AG09309 (cell line): ENCODE measurements around the gene PICK1.
A peak's percentile ranks its signal among the peaks of the same experiment; 100 is the strongest.
"Not testable (repeated sequence)": the region's sequence is repeated elsewhere in the genome, so short reads cannot be mapped to it uniquely, and the experiment has no call there.

Experiments used
- DNase-seq: peaks from one replicate; pipeline ENCODE4 v3.0.0-alpha.2; 2010; ENCODE audit warnings: low read depth
- H3K4me3 ChIP-seq: 2 replicates; pipeline ENCODE4 v1.5.1; 2011; ENCODE audit warnings: mild to moderate bottlenecking, low read depth, low read length, moderate library complexity; ENCODE audit not compliant: control insufficient read depth
- TF ChIP-seq, protein P1 (sequence below): IDR thresholded peaks from 2 replicates; pipeline ENCODE4 v1.5.1; 2011; ENCODE audit warnings: mild to moderate bottlenecking, low read depth, low read length, inconsistent platforms; ENCODE audit not compliant: insufficient read depth, control insufficient read depth; ENCODE audit errors: missing control alignments

Gene PICK1

DNA sequence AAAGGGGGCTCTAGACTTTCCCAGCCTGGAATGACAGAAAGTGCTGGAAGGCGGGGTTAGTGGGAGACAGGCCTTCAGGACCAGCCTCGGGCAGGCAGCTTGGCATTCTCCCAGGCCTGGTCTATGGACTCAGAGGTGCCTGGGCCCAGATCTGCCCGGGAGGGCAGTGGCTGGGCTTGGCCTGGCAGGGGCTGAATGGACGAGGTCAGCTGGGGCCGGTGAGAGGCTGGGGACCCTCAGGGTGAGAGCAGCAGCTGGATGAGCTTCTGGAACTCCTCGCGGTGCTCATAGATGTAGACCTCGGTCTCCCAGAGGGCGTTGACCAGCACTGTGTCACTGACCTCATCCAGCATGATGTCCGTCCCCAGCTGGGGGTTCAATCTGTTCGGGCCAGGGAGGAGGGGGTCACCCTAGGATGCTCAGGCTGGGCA lies 54.7 kb downstream of the PICK1 start:
- TF ChIP-seq, protein P1, sequence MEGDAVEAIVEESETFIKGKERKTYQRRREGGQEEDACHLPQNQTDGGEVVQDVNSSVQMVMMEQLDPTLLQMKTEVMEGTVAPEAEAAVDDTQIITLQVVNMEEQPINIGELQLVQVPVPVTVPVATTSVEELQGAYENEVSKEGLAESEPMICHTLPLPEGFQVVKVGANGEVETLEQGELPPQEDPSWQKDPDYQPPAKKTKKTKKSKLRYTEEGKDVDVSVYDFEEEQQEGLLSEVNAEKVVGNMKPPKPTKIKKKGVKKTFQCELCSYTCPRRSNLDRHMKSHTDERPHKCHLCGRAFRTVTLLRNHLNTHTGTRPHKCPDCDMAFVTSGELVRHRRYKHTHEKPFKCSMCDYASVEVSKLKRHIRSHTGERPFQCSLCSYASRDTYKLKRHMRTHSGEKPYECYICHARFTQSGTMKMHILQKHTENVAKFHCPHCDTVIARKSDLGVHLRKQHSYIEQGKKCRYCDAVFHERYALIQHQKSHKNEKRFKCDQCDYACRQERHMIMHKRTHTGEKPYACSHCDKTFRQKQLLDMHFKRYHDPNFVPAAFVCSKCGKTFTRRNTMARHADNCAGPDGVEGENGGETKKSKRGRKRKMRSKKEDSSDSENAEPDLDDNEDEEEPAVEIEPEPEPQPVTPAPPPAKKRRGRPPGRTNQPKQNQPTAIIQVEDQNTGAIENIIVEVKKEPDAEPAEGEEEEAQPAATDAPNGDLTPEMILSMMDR, result no peak
- no peak for DNase-seq
- no peak overlapping the region for H3K4me3 ChIP-seq

DNA sequence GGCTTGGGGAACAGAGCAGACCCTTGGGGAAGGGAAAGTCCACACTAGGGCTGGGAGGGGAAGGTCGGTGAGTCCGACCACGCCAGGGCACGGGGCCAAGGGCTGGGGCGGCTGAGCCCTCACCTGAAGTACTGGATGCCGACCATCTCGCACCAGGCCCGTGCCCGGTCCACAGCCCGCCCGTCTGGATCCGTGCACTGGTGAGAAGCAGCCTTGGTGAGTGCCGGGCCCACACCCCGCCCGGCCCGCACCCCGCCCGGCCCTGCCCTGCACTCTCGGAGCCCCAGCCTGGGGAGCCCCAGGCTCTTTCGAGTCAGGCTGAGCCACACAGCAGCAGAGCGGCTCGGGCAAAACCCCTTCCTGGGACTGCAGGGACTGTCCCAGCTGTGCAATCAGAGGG lies 55.2 kb downstream of the PICK1 start:
- DNase-seq, result no peak
- no peak overlapping the region for H3K4me3 ChIP-seq
- TF ChIP-seq, protein P1, result no peak

DNA sequence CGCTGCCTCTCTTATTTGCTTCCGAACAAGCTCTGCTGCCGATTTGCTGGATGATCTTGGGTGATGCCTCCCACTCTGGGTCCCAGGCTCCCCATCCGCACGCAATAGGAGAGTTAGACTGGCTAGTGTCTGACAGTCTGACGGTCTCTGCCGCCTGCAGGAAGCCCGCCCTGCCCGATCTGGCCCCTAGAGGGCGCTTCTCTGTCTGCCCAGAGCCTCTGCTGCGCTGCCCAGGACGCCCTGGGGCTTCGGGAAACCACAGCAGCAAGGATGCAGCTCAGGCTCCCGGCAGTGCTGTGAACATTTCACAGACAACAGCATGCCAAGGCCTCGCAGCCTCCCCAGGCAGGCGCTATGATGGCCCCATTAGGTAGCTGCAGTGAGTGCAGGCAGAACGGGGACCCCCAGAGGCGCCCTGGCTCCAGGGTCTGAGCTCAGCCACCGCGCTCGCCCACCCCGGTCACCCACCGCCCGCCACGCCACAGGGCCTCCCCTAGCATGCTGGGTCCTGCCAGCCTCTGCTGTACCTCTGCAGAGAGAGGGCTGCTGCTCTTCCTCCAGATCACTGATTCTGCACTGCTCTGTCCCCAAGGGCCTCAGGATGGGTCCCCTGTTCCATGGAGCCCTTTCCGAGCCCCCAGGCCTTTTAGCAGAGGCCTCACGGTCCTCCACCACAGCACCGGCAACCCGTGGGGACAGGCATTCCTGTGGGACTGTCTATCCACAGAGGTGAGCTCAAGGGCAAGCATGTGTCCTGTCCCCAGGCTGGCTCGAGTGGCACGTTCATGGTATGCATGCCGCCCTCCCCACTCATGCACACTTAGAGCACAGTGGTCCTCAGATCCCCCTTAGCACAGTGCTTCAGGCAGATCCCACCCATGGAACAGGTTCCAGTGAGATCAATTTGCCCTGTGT lies 57.5 kb downstream of the PICK1 start:
- H3K4me3 ChIP-seq, result no peak overlapping the region
- TF ChIP-seq, protein P1, result peak; percentile 99
- peak; percentile 60 for DNase-seq

DNA sequence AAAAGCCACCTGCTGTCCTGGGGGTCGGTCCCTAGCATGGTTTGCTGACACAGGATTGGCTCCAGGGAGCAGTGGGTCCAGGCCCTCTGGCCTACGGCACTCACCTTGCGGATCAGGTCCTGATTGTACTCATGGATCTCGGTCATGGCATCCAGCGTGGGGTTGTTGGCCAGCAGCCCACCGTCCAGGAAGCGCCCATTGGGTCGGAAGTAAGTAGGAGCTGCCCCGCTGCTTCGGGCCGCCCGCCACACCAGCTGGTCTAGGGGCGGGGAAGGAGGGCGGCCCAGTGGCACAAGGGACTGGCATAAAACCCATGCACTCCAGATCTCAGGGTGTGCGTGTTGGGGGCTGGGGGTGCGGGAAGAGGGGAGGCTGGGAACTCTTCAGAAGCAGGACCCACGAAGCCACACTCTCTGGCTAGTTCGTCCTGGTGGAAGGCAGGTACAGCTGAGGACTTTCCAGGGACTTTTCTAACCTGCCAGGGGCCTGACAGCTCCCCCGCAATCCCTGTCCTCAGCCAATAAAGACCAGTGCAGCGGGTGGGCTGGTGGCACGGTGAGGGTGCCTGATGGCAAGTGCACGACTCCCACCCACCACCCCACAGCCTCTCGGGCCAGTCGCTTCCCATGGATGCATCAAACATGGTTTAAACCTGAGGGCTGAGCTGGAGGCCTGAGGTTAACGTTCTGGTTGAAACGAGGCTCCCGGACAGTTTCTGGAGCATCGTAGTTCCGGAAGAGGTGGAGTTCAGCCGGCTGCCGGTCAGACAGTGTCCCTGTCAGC lies 58.4 kb downstream of the PICK1 start:
- no peak overlapping the region for H3K4me3 ChIP-seq
- no peak for DNase-seq
- TF ChIP-seq, protein P1, result no peak

DNA sequence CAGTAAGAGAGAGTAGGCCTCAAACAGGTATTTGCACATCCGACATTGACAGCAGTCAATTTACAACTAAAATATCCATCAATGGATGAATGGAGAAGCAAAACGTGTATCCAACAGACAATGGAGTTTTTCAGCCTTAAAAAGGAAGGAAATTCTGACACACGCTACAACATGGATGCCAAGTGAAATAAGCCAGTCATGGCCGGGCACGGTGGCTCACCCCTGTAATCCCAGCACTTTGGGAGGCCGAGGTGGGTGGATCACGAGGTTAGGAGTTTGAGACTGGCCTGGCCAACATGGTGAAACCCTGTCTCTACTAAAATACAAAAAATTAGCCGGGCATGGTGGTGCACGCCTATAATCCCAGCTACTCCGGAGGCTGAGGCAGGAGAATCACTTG lies 60.4 kb downstream of the PICK1 start:
- not testable (repeated sequence) for DNase-seq, H3K4me3 ChIP-seq

DNA sequence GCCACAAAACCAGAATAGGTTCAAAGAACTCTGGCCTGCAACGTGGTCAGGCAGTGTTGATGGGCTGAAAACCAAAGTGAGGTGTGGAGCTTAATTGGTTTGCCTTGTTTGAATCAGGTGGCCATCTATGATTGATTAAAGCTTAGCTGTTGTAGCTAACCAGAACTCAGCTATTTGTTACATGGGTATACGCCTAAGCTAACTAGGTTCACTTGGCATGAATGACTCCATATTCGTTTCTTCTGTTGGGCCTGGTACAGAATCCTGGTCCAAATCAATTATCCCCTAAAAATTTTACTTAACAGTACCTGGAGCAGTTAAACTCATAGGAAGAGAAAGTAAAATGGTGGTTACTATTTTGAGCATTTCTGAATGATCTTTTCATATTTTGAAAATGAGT lies 61.0 kb downstream of the PICK1 start:
- TF ChIP-seq, protein P1, result no peak

DNA sequence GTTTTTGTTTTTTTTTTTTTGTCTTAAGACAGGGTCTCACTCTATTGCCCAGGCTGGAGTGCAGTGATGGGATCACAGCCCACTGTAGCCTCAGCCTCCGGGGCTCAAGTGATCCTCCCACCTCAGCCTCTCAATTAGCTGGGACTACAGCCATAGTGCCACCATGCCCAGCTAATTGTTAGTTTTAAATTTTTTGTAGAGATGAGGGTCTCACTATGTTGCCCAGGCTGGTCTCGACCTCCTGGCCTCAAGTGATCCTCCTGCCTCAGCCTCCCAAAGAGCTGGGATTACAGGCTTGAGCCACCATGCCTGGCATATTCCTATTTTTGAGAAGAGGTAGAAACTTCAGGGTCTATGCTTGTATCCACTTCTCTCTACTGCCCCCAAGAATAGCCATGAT lies 61.5 kb downstream of the PICK1 start:
- not testable (repeated sequence) for DNase-seq, H3K4me3 ChIP-seq

More for the DNA sequence above, 61.0 kb downstream of the PICK1 start:
- H3K4me3 ChIP-seq, result no peak overlapping the region
- no peak for DNase-seq
